Measurements from ENCODE around the gene EFEMP2.

The EFEMP2 gene

GRCh38 chr11:65883058-65883761 lies 10.6 kb upstream of the EFEMP2 start:
- DNase-seq (ENCODE audit: low read depth) = no peak
- H3K4me3 ChIP-seq (ENCODE audit: low read length) = no peak overlapping the region
- TF ChIP-seq CTCF (conservative IDR thresholded peaks at IDR 0.05; ENCODE audit: low read depth, low read length) = no peak

- no peak overlapping the region for H3K4me3 ChIP-seq (ENCODE audit: low read length)
- no peak for TF ChIP-seq CTCF (conservative IDR thresholded peaks at IDR 0.05; ENCODE audit: low read depth, low read length)
- DNase-seq (ENCODE audit: low read depth) = no peak
Measured at GRCh38 chr11:65882120-65883057, 9.8 kb upstream of the EFEMP2 start.

- no peak overlapping the region for H3K4me3 ChIP-seq (ENCODE audit: low read length)
- TF ChIP-seq CTCF (conservative IDR thresholded peaks at IDR 0.05; ENCODE audit: low read depth, low read length) = no peak
- no peak for DNase-seq (ENCODE audit: low read depth)
Measured at GRCh38 chr11:65880844-65881421, 8.3 kb upstream of the EFEMP2 start.

- H3K4me3 ChIP-seq (ENCODE audit: low read length) = no peak overlapping the region
- DNase-seq (ENCODE audit: low read depth) = no peak
- TF ChIP-seq CTCF (conservative IDR thresholded peaks at IDR 0.05; ENCODE audit: low read depth, low read length) = no peak
Measured at GRCh38 chr11:65880027-65880426, 7.4 kb upstream of the EFEMP2 start.

GRCh38 chr11:65879617-65880016 lies 7.0 kb upstream of the EFEMP2 start, which contains the start of gene CTSW:
TSS of gene CTSW (plus strand) at chr11:65879837. CDS start at chr11:65879855, 18 bp downstream.
- H3K4me3 ChIP-seq (ENCODE audit: low read length) = no peak within 1 kb of the TSS
- TF ChIP-seq CTCF (conservative IDR thresholded peaks at IDR 0.05; ENCODE audit: low read depth, low read length) = no peak
- DNase-seq (ENCODE audit: low read depth) = no peak

- DNase-seq (ENCODE audit: low read depth) = peak; percentile 48
- no peak for TF ChIP-seq CTCF (conservative IDR thresholded peaks at IDR 0.05; ENCODE audit: low read depth, low read length)
- peak overlapping the region; percentile 75 for H3K4me3 ChIP-seq (ENCODE audit: low read length)
Measured at GRCh38 chr11:65873318-65874156, 937 bp upstream of the EFEMP2 start.

Measured in retinal pigment epithelial cell (primary cell).